ENCODE results near the gene GCKR.

GRCh38 chr2:27498975-27499374, 2.3 kb downstream of the GCKR start:
- no peak for TF ChIP-seq POLR2A (IDR thresholded peaks at IDR 0.05; ENCODE audit: low read length)
- TF ChIP-seq GATA1 (IDR thresholded peaks at IDR 0.05; ENCODE audit: low read depth, low read length), result no peak

All from erythroblast (primary cell).